Left kidney (tissue), 2 donors: Measurements from ENCODE around the gene PTPN9. TPM values are rescaled to one million over a fixed set of nuclear protein-coding genes. Genes with fewer than 3 reads are reported as not detected.

ENCODE experiments used
- DNase-seq: peaks from one replicate; pipeline ENCODE4 v3.0.0-alpha.2; 2013
- polyA plus RNA-seq: library from polyadenylated mRNA; unstranded; fragments of 120-200 nt; gene quantifications from one replicate; pipeline ENCODE4 v1.2.1, GENCODE V29; 2013; ENCODE audit not compliant: insufficient read length

Gene PTPN9
- polyA plus RNA-seq, 1 donor = 45.5 TPM

GRCh38 chr15:75422554-75422953 is 156.6 kb downstream of the PTPN9 start:
- no peak for DNase-seq

- no peak for DNase-seq
Observed at GRCh38 chr15:75420698-75421097, 158.4 kb downstream of the PTPN9 start.

DNA sequence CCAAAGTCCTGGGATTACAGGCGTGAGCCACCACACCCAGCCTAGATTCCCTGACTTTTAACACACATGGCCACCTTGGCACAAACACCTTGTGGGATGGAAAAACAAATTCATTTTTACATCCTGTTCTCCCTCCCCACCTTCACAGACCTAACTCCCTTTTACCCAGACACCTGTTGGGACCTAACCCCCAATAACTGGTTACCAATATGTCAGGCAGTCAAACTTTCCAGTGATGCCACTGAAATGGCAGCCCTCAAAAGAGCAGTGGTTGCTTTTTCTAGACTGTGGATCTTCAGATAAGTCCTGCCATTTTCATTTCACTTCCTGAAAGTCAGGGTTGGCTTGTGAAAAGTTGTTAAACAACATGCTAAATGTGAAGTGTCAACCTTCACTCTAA is 162.5 kb downstream of the PTPN9 start:
- no peak for DNase-seq

Other genes with a start within 250 kb of the PTPN9 start
- 91.0 TPM for gene COMMD4, start 243.3 kb downstream of the PTPN9 start, polyA plus RNA-seq
- gene NEIL1, start 232.3 kb downstream of the PTPN9 start, polyA plus RNA-seq = 29.2 TPM
- gene MAN2C1, start 210.7 kb downstream of the PTPN9 start, polyA plus RNA-seq = 180 TPM
- 65.4 TPM for gene SIN3A, start 127.6 kb downstream of the PTPN9 start, polyA plus RNA-seq
- gene SNUPN, start 46.4 kb upstream of the PTPN9 start, polyA plus RNA-seq = 30.1 TPM
- 48.0 TPM for gene IMP3, start 60.9 kb upstream of the PTPN9 start, polyA plus RNA-seq
- 18.7 TPM for gene SNX33, start 68.6 kb upstream of the PTPN9 start, polyA plus RNA-seq
- 6.4 TPM for gene CSPG4, start 133.5 kb upstream of the PTPN9 start, polyA plus RNA-seq